ENCODE results near the gene ADD3. TPM values are rescaled to one million over a fixed set of nuclear protein-coding genes. Genes with fewer than 3 reads are reported as not detected.

Gene ADD3, protein sequence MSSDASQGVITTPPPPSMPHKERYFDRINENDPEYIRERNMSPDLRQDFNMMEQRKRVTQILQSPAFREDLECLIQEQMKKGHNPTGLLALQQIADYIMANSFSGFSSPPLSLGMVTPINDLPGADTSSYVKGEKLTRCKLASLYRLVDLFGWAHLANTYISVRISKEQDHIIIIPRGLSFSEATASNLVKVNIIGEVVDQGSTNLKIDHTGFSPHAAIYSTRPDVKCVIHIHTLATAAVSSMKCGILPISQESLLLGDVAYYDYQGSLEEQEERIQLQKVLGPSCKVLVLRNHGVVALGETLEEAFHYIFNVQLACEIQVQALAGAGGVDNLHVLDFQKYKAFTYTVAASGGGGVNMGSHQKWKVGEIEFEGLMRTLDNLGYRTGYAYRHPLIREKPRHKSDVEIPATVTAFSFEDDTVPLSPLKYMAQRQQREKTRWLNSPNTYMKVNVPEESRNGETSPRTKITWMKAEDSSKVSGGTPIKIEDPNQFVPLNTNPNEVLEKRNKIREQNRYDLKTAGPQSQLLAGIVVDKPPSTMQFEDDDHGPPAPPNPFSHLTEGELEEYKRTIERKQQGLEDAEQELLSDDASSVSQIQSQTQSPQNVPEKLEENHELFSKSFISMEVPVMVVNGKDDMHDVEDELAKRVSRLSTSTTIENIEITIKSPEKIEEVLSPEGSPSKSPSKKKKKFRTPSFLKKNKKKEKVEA
- total RNA-seq (100 to 1,000 TPM in 5 of 9 donors, 10 to 100 TPM in 4; 47.9 to 659 (median 103) TPM), polyA plus RNA-seq (10 to 100 TPM; 28.8 to 51.8 TPM)
- long read RNA-seq, donor 1, full-length matches to known transcripts = 182 of 229 reads
- long read RNA-seq, donor 1, partial matches to known transcripts = 14 of 229 reads
- long read RNA-seq, donor 1, other reads (novel, unspliced or antisense) = 33 of 229 reads
- long read RNA-seq, donor 2, full-length matches to known transcripts = 218 of 285 reads
- long read RNA-seq, donor 2, partial matches to known transcripts = 21 of 285 reads
- long read RNA-seq, donor 2, other reads (novel, unspliced or antisense) = 46 of 285 reads
- long read RNA-seq, donor 3, full-length matches to known transcripts = 114 of 131 reads
- long read RNA-seq, donor 3, partial matches to known transcripts = 3 of 131 reads
- long read RNA-seq, donor 3, other reads (novel, unspliced or antisense) = 14 of 131 reads

DNA sequence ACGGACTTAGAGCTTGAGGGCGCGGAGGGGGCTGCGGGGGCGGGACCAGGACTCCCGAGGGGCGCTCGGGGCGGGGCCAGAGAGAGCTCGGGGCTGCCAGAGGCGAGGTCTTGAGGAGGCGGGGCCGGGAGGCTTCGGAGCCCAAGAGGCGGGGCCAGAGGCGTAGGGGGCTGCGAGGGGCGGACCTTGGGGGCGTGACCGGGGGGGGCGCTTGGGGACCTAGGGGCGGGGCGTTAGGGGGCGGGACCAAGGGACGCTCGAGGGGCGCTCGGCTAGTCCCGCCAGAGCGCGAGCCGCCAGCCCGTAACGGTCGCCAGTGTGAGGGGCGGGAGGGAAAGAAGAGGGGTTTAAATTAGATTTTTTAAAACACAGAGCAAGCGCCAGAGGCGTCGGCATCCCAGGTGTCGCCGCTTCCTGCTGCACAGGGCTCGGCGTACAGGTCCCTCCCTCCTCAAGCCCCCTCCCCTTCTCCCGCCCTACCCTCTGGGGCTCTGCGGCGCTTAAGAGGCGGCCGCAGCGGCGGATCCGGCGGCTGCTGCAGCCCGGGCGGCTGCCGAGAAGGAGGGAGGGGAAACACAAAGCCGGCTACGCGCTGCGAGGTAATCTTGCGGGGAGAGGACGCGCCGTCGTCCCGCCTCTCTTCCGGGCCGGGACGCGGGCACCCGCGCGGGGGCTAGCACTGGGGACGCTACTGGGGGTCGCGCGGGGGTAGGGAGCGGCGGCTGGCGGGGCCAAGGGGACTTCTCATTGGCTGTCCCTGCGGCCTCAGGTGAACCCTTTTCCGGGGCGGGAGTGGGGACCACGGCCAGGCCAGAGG lies at the start of gene ADD3:
ADD3 (plus strand) TSS at position 284 of the 817 bp plus-strand sequence. CDS start 92,670 bp downstream, outside the sequence.
- Histone ChIP-seq H3K4me1 (peaks cover 0 to 72% (median 43%) of the 10 kb centered on the region in 12 donors), H3K9me3 (no peaks in the 10 kb centered on the region), H3K36me3 (no peaks in the 10 kb centered on the region), H3K27ac (peak within 1 kb of the TSS; percentile 83 to 99 (median 97)), H3K27me3 (no peaks in the 10 kb centered on the region), H3K4me3 (peak within 1 kb of the TSS; percentile 72 to 98 (median 94))
- DNase-seq (peak; percentile 96 to 99 (median 98)), ATAC-seq (peak; percentile 91 to 94 (median 92))
- intact Hi-C loops (cut with DNase I) = loop anchor here in 8 of 10 donors (2.0 to 10.0 kb wide), 14 partner anchors 41 to 267 kb away; partner anchors contain the start of gene XPNPEP1 (in 2 of the 8)
- WGBS, 4 donors = 0 to 1% (median 1%) methylated on average over 38 to 83 of the region's 83 CpGs
- peak in 1 of 2 donors; percentile 79 for TF ChIP-seq POLR2A (IDR thresholded peaks at IDR 0.05)
- TF ChIP-seq, protein P1, sequence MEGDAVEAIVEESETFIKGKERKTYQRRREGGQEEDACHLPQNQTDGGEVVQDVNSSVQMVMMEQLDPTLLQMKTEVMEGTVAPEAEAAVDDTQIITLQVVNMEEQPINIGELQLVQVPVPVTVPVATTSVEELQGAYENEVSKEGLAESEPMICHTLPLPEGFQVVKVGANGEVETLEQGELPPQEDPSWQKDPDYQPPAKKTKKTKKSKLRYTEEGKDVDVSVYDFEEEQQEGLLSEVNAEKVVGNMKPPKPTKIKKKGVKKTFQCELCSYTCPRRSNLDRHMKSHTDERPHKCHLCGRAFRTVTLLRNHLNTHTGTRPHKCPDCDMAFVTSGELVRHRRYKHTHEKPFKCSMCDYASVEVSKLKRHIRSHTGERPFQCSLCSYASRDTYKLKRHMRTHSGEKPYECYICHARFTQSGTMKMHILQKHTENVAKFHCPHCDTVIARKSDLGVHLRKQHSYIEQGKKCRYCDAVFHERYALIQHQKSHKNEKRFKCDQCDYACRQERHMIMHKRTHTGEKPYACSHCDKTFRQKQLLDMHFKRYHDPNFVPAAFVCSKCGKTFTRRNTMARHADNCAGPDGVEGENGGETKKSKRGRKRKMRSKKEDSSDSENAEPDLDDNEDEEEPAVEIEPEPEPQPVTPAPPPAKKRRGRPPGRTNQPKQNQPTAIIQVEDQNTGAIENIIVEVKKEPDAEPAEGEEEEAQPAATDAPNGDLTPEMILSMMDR (IDR thresholded peaks at IDR 0.05) = no peak

DNA sequence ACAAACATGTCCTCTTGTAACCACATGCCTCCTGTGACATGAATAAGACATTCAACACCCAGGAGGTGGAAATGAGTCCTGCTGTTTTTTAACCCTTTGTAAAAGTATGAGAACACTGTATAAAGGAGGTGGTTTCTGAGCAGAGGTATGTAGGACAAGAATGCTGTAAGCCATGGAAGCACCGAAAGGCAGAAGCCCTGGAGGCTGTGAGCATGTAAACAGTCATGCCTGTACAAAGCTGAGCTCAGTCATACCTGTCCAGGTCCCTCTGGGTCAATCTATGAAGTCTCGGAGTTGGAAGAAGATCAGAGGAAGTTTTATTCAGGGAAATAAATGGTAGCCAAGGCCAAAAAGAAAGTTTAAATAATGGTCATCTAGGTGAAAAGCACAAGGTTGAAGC lies 49.7 kb upstream of the ADD3 start:
- DNase-seq (no peak), ATAC-seq (no peak)
- 89 to 97% (median 96%) methylated on average over 2 of the region's 2 CpGs for WGBS, 4 donors
- Histone ChIP-seq H3K9me3 (peaks cover 0 to 3% (median 0%) of the 10 kb centered on the region in 12 donors), H3K36me3 (no peaks in the 10 kb centered on the region), H3K27me3 (no peaks in the 10 kb centered on the region), H3K27ac (no peak overlapping the region), H3K4me1 (peaks cover 0 to 22% (median 9%) of the 10 kb centered on the region in 12 donors), H3K4me3 (no peak overlapping the region)
- no peak for TF ChIP-seq POLR2A (IDR thresholded peaks at IDR 0.05)
- TF ChIP-seq, protein P1 (IDR thresholded peaks at IDR 0.05) = no peak
- intact Hi-C loops (cut with DNase I) = no loop called here

DNA sequence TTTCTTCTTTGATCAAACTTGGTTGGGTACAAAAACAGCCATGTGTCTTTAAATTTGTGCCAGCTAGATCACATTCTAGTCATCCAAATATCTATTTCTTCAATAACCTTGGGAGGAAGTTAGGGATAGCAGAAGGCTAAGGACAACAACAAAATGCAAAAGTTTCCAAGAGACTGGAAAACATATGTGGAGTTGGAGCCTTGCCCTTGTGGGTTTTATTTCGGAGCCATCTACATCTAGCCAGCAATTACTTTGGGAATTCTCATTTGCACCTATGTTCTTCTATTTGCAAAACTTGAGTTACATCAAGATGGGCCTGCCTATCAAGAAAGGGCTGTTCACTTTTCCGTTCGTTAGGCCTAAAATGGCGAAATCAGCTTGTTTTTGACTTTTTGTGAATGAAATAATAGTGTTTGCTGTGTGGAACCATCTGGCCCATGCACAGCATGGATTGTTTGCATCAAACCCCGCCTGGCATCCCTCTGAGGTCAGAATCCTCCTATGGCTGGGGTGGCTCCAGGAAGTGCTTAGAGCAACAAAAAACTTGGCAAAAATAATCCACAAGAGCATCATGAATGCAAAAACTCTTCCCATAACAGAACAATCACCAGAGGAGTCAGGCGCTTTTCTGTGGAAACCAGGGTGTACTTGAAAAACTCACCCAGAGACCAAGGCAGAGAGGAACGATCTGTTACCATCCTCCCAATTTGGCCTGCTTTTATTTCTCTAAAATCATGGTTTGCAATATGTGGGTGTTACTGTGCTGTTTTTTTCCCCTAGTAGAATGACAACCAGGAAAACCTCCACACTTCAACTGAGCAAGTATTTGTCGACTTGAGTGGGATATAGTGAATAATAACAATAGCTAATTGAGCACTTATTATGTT lies 48.3 kb upstream of the ADD3 start:
- Histone ChIP-seq H3K9me3 (peaks cover 0 to 3% (median 0%) of the 10 kb centered on the region in 12 donors), H3K27me3 (no peaks in the 10 kb centered on the region), H3K27ac (no peak overlapping the region), H3K4me3 (no peak overlapping the region), H3K36me3 (no peaks in the 10 kb centered on the region), H3K4me1 (peaks cover 0 to 22% (median 6%) of the 10 kb centered on the region in 12 donors)
- no peak for TF ChIP-seq POLR2A (IDR thresholded peaks at IDR 0.05)
- TF ChIP-seq, protein P1 (IDR thresholded peaks at IDR 0.05) = no peak
- WGBS, 4 donors = 87 to 92% (median 89%) methylated on average over 8 of the region's 8 CpGs
- intact Hi-C loops (cut with DNase I) = loop anchor here in 1 of 10 donors (10.0 kb wide), 1 partner anchor 65 kb away; no protein-coding TSS in a partner anchor
- ATAC-seq = no peak
- DNase-seq = no peak

Data from heart left ventricle (tissue), 16 donors.